ENCODE data around the gene SLC25A27. TPM values are rescaled to one million over a fixed set of nuclear protein-coding genes. Genes with fewer than 3 reads are reported as not detected.

The SLC25A27 gene
- total RNA-seq, 2 donors from 2014 or later = 0.13 TPM; not detected in 1

- H3K4me1 Mint-ChIP-seq = peaks cover 5% of the 10 kb centered on the region
- H3K27me3 Mint-ChIP-seq = peaks cover 25% of the 10 kb centered on the region
Measured at GRCh38 chr6:46715141-46715540, 62.4 kb downstream of the SLC25A27 start.

GRCh38 chr6:46719099-46719498 lies 66.3 kb downstream of the SLC25A27 start:
- ATAC-seq (replicated peaks) = peak; percentile 89
- H3K4me1 Mint-ChIP-seq = peaks cover 5% of the 10 kb centered on the region
- H3K9me3 Mint-ChIP-seq = no peaks in the 10 kb centered on the region
- H3K36me3 Mint-ChIP-seq (ENCODE audit: low read depth) = no peaks in the 10 kb centered on the region
- H3K27me3 Mint-ChIP-seq = peaks cover 31% of the 10 kb centered on the region
- H3K27ac Mint-ChIP-seq = no peak overlapping the region
- no peak overlapping the region for H3K4me3 Mint-ChIP-seq

More at GRCh38 chr6:46715141-46715540, 62.4 kb downstream of the SLC25A27 start:
- no peak overlapping the region for H3K27ac Mint-ChIP-seq
- no peak overlapping the region for H3K4me3 Mint-ChIP-seq
- ATAC-seq (replicated peaks) = no peak
- no peaks in the 10 kb centered on the region for H3K9me3 Mint-ChIP-seq
- H3K36me3 Mint-ChIP-seq (ENCODE audit: low read depth) = no peaks in the 10 kb centered on the region

GRCh38 chr6:46720401-46720800 lies 67.6 kb downstream of the SLC25A27 start:
- H3K27ac Mint-ChIP-seq = no peak overlapping the region
- peaks cover 5% of the 10 kb centered on the region for H3K4me1 Mint-ChIP-seq
- ATAC-seq (replicated peaks) = no peak
- H3K4me3 Mint-ChIP-seq = no peak overlapping the region
- H3K27me3 Mint-ChIP-seq = peaks cover 40% of the 10 kb centered on the region
- H3K36me3 Mint-ChIP-seq (ENCODE audit: low read depth) = no peaks in the 10 kb centered on the region
- no peaks in the 10 kb centered on the region for H3K9me3 Mint-ChIP-seq

Other genes with a start within 250 kb of the SLC25A27 start
- 10 to 100 TPM in 1 of 2 donors, under 1 TPM in 1; 0.95 to 10.6 TPM for gene RCAN2, start 161.5 kb upstream of the SLC25A27 start, total RNA-seq
- gene CYP39A1, start 157 bp upstream of the SLC25A27 start, total RNA-seq = not detected
- not detected for gene TDRD6, start 34.9 kb downstream of the SLC25A27 start, total RNA-seq
- not detected for gene PLA2G7, start 82.4 kb downstream of the SLC25A27 start, total RNA-seq
- gene ANKRD66, start 94.0 kb downstream of the SLC25A27 start, total RNA-seq = not detected
- gene MEP1A, start 140.4 kb downstream of the SLC25A27 start, total RNA-seq = not detected